ENCODE measurements around the gene MAPK14. TPM values are rescaled to one million over a fixed set of nuclear protein-coding genes. Genes with fewer than 3 reads are reported as not detected.

The MAPK14 gene
- total RNA-seq, 4 donors from 2014 or later, result 85.2 to 201 (median 124) TPM

GRCh38 chr6:36000451-36000850 lies 27.2 kb upstream of the MAPK14 start:
- intact Hi-C loops (cut with DNase I), result no loop called here
- whole genome bisulfite sequencing, 2 donors, result 34 to 56% methylated on average over 1 of the region's 1 CpG
- DNase-seq, result no peak

DNA sequence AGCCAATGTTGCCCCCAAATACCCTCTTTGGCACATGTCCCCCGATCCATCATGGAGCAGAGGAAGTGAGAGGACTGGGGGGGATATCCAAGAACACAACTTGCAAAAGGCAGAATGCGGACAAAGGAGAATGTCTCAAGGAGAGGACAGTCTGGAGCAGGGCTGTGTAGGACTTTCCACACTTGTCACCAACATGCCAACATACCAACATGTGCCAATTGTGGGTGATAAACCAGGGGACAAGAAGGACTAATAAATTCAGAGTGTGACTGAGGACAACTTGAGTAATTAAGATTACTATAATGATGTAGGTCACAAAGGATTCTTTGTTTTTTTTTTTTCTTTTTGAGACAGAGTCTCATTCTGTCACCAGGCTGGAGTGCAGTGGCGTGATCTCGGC lies 11.9 kb upstream of the MAPK14 start:
- Histone ChIP-seq H3K27me3 (no peaks in the 10 kb centered on the region), H3K27ac (no peak overlapping the region), H3K4me3 (replicated peaks in 1 of 3) (no peak overlapping the region), H3K9me3 (no peaks in the 10 kb centered on the region), H3K4me1 (peaks cover 3 to 4% of the 10 kb centered on the region in 2 donors), H3K36me3 (no peaks in the 10 kb centered on the region)
- TF ChIP-seq POLR2A (IDR thresholded peaks at IDR 0.05), result no peak
- no peak for TF ChIP-seq CTCF (IDR thresholded peaks at IDR 0.05)
- DNase-seq, result no peak
- intact Hi-C loops (cut with DNase I), result no loop called here
- WGBS, 2 donors, result 93 to 94% methylated on average over 4 of the region's 4 CpGs

More at GRCh38 chr6:36000451-36000850, 27.2 kb upstream of the MAPK14 start:
- no peaks in the 10 kb centered on the region for H3K9me3 ChIP-seq
- TF ChIP-seq POLR2A (IDR thresholded peaks at IDR 0.05), result no peak
- no peak for TF ChIP-seq CTCF (IDR thresholded peaks at IDR 0.05)
- no peaks in the 10 kb centered on the region for H3K4me1 ChIP-seq
- H3K4me3 ChIP-seq (replicated peaks in 1 of 3), result no peak overlapping the region
- no peak overlapping the region for H3K27ac ChIP-seq
- H3K27me3 ChIP-seq, result no peaks in the 10 kb centered on the region
- H3K36me3 ChIP-seq, result no peaks in the 10 kb centered on the region

- no peak for TF ChIP-seq POLR2A (IDR thresholded peaks at IDR 0.05)
- Histone ChIP-seq H3K27ac (no peak overlapping the region), H3K9me3 (no peaks in the 10 kb centered on the region), H3K4me3 (replicated peaks in 1 of 3) (no peak overlapping the region), H3K27me3 (no peaks in the 10 kb centered on the region), H3K4me1 (no peaks in the 10 kb centered on the region), H3K36me3 (no peaks in the 10 kb centered on the region)
- no peak for DNase-seq
- 90 to 94% methylated on average over 2 of the region's 2 CpGs for WGBS, 2 donors
- intact Hi-C loops (cut with DNase I), result no loop called here
Measured at GRCh38 chr6:36018339-36018738, 9.3 kb upstream of the MAPK14 start.

DNA sequence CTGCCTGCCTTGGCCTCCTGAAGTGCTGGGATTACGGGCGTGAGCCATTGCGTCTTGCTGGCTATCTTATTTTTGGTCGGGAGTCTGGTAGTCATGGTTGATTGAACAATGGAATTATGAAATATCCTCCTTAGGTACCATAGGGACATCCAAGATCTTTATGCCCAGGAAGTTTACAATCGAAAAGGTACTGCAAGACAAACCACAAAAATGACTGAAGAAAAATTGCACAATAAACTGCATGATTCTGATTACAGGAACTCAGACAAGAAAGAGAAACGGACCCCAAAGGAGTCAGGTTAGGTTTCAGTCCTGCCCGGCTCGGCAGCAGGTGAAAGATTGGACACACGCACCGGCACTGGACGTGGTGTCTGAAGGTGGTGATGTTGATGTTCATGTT lies 8.4 kb upstream of the MAPK14 start:
- Histone ChIP-seq H3K9me3 (no peaks in the 10 kb centered on the region), H3K36me3 (no peaks in the 10 kb centered on the region), H3K4me1 (peaks cover 0 to under 1% of the 10 kb centered on the region in 2 donors), H3K27ac (no peak overlapping the region), H3K27me3 (no peaks in the 10 kb centered on the region), H3K4me3 (replicated peaks in 1 of 3) (no peak overlapping the region)
- 68 to 79% methylated on average over 9 to 11 of the region's 11 CpGs for WGBS, 2 donors
- no peak for DNase-seq
- intact Hi-C loops (cut with DNase I), result no loop called here
- TF ChIP-seq POLR2A (IDR thresholded peaks at IDR 0.05) (no peak), CTCF (IDR thresholded peaks at IDR 0.05) (no peak)

DNA sequence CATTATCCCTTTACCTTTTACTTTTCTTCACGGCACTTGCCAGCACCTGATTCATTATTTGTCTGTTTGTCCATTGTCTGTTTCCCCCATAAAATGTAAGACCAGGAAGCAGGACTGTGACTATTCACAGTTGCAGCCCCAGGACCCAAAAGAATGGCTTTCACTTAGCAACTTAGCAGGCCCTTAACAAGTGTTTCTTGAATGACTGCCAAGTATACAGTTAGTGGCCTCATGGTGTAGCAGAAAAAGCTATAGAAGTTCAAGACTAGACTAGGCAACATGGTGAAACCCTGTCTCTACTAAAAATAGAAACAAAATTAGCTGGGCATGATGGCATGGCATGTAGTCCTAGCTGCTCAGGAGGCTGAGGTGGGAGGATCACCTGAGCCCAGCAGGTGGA lies 7.5 kb upstream of the MAPK14 start:
- H3K36me3 ChIP-seq, result no peaks in the 10 kb centered on the region
- no peak overlapping the region for H3K27ac ChIP-seq
- intact Hi-C loops (cut with DNase I), result loop anchor here (10.0 kb wide), 1 partner anchor 345 kb away; no protein-coding TSS in a partner anchor
- H3K27me3 ChIP-seq, result no peaks in the 10 kb centered on the region
- H3K4me1 ChIP-seq, result peaks cover 0 to 4% of the 10 kb centered on the region in 2 donors
- no peak for TF ChIP-seq CTCF (IDR thresholded peaks at IDR 0.05)
- no peak for TF ChIP-seq POLR2A (IDR thresholded peaks at IDR 0.05)
- no peak for DNase-seq
- WGBS, 2 donors, result 0 to 47% methylated on average over 1 of the region's 1 CpG
- no peaks in the 10 kb centered on the region for H3K9me3 ChIP-seq
- no peak overlapping the region for H3K4me3 ChIP-seq (replicated peaks in 1 of 3)
